HEK293T (cell line): ENCODE results near the gene SHISAL1.

Source experiments
- CTCF ChIA-PET: fragments of 350-600 bp; formaldehyde crosslinking; extraction: SDS; loops from one replicate; lab custom pipeline; 2021; ENCODE audit warnings: antibody characterized with exemption, inconsistent platforms; lab: Yijun Ruan, JAX
- POLR2A ChIA-PET: fragments of 350-600 bp; formaldehyde crosslinking; extraction: SDS; loops from one replicate; lab custom pipeline; 2020; ENCODE audit warnings: antibody characterized with exemption, inconsistent platforms; lab: Yijun Ruan, JAX
- DNase-seq: peaks from one replicate; pipeline ENCODE4 v3.0.0; 2012; ENCODE audit warnings: mixed read lengths; ENCODE audit errors: extremely low spot score
- ARNT ChIP-seq: fragments of 450-650 bp; IDR thresholded peaks from 2 replicates; pipeline ENCODE4 v1.6.1; 2017; ENCODE audit warnings: mild to moderate bottlenecking
- BHLHE40 ChIP-seq: fragments of 450-650 bp; IDR thresholded peaks from 2 replicates; pipeline ENCODE4 v1.6.1; 2016; ENCODE audit warnings: mild to moderate bottlenecking, moderate library complexity, borderline replicate concordance
- CTBP1 ChIP-seq: fragments of 450-650 bp; IDR thresholded peaks from 2 replicates; pipeline ENCODE4 v1.6.1; 2016; ENCODE audit warnings: borderline replicate concordance
- ELF4 ChIP-seq: fragments of 450-650 bp; IDR thresholded peaks from 2 replicates; pipeline ENCODE4 v1.6.1; 2017; ENCODE audit warnings: antibody characterized with exemption
- FOXA1 ChIP-seq: fragments of 450-650 bp; IDR thresholded peaks from 2 replicates; pipeline ENCODE4 v1.6.1; 2016; ENCODE audit warnings: mild to moderate bottlenecking
- FOXK2 ChIP-seq: fragments of 450-650 bp; IDR thresholded peaks from 2 replicates; pipeline ENCODE4 v1.6.1; 2016; ENCODE audit warnings: mild to moderate bottlenecking
- FOXM1 ChIP-seq: fragments of 450-650 bp; IDR thresholded peaks from 2 replicates; pipeline ENCODE4 v1.6.1; 2017; ENCODE audit warnings: mild to moderate bottlenecking, borderline replicate concordance
- HDGF ChIP-seq: fragments of 450-650 bp; IDR thresholded peaks from 2 replicates; pipeline ENCODE4 v1.6.1; 2017; ENCODE audit warnings: antibody characterized with exemption, borderline replicate concordance
- L3MBTL2 ChIP-seq: fragments of 450-650 bp; conservative IDR thresholded peaks from 2 replicates; pipeline ENCODE4 v1.6.1; 2016; ENCODE audit warnings: mild to moderate bottlenecking
- LEF1 ChIP-seq: fragments of 450-650 bp; IDR thresholded peaks from 2 replicates; pipeline ENCODE4 v1.6.1; 2017; ENCODE audit warnings: mild to moderate bottlenecking, borderline replicate concordance
- NFRKB ChIP-seq: fragments of 450-650 bp; IDR thresholded peaks from 2 replicates; pipeline ENCODE4 v1.6.1; 2016; ENCODE audit warnings: mild to moderate bottlenecking, moderate library complexity
- PKNOX1 ChIP-seq: fragments of 450-650 bp; IDR thresholded peaks from 2 replicates; pipeline ENCODE4 v1.6.1; 2016
- SP1 ChIP-seq: fragments of 450-650 bp; IDR thresholded peaks from 2 replicates; pipeline ENCODE4 v1.6.1; 2017
- SUZ12 ChIP-seq: fragments of 450-650 bp; IDR thresholded peaks from 2 replicates; pipeline ENCODE4 v1.6.1; 2016; ENCODE audit warnings: mild to moderate bottlenecking
- TARDBP ChIP-seq: fragments of 450-650 bp; IDR thresholded peaks from 2 replicates; pipeline ENCODE4 v1.6.1; 2016
- ZNF384 ChIP-seq: fragments of 450-650 bp; IDR thresholded peaks from 2 replicates; pipeline ENCODE4 v1.6.1; 2016

SHISAL1 gene

DNA sequence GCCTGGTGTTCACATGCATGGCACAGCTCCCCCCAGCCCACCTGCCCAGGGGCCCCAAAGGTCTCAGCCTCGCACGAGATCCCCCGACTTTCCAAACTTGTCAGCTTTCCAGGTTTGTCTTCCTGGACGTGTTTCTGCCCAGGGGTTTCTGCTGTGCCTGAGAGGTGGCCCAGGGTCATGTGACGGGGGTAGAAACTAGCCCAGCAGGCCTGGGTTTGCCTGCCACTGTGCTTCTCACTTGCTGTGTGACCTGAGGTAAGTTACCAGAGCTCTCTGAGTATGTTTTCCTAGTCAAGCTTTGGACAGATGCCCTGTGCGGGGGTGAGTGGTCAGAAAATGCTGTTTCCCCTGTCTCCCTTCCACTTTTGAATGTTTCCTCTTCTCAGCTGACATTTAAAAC lies 38.3 kb upstream of the SHISAL1 start:
- TF ChIP-seq ZNF384 (no peak), HDGF (no peak), PKNOX1 (no peak), SP1 (no peak), FOXM1 (no peak), CTBP1 (no peak), BHLHE40 (no peak), L3MBTL2 (no peak), ELF4 (no peak), FOXA1 (no peak), ARNT (no peak), LEF1 (no peak), NFRKB (no peak), TARDBP (no peak), FOXK2 (no peak), SUZ12 (no peak)
- DNase-seq, result no peak
- ChIA-PET CTCF (no interaction called here), POLR2A (no interaction called here)

DNA sequence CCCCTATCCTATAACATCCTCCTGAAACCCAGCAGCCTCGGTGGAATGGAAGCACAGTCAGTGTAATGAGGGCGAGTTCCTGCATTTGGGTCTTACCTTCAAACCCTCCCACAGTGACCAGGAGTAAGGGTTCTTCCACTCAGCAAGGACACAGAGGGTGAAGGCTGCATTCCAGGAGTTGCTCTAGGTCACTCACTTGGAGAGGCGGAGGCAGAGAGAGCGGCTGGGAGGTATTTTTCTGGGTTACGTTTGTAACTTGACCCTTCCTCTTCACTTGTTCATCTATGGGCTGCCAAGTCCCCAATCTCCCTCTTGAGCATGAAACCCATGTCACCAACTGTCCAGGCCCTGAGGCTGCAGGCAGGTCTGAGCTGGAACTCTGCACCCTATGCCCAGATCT lies 36.8 kb upstream of the SHISAL1 start:
- ChIA-PET CTCF (no interaction called here), POLR2A (no interaction called here)
- TF ChIP-seq BHLHE40 (no peak), L3MBTL2 (no peak), LEF1 (no peak), FOXA1 (no peak), SP1 (no peak), NFRKB (no peak), CTBP1 (no peak), TARDBP (no peak), HDGF (no peak), FOXK2 (no peak), ZNF384 (no peak), ELF4 (no peak), SUZ12 (no peak), ARNT (no peak), FOXM1 (no peak), PKNOX1 (no peak)
- no peak for DNase-seq

GRCh38 chr22:44348971-44349560 lies 36.3 kb upstream of the SHISAL1 start:
- CTCF ChIA-PET, result no interaction called here
- TF ChIP-seq NFRKB, result no peak
- DNase-seq, result no peak

DNA sequence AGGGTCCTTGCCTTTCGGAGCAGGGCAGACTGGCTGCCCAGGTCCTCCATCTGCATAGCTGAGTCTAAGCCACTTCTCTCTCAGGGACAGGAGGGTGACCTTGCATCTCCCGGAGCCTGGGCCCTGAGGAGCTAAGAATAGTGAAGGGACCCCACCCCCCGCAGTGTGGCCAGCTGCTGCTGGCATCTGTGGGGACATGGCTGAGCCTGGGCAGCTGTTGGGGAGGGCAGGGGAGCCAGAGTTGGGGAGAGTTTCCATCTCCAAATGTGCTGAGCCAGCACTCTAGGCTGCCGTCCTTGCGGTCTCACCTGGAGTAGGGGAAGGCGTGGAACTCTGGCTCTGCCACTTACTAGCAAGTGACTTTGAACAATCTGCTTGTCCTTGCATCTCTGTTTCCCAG lies 34.8 kb upstream of the SHISAL1 start:
- DNase-seq, result no peak
- ChIA-PET POLR2A (interaction anchor here (1.2 kb wide), 2 partner anchors 10 to 11 kb away, joined by 3 read pairs; no protein-coding TSS in a partner anchor), CTCF (no interaction called here)
- TF ChIP-seq TARDBP, result no peak
- TF ChIP-seq SP1, result no peak
- no peak for TF ChIP-seq BHLHE40
- TF ChIP-seq FOXA1, result no peak
- TF ChIP-seq FOXK2, result no peak
- no peak for TF ChIP-seq LEF1
- TF ChIP-seq L3MBTL2, result no peak
- TF ChIP-seq ELF4, result no peak
- no peak for TF ChIP-seq CTBP1
- no peak for TF ChIP-seq SUZ12
- no peak for TF ChIP-seq ARNT
- TF ChIP-seq NFRKB, result no peak
- no peak for TF ChIP-seq HDGF
- no peak for TF ChIP-seq PKNOX1
- no peak for TF ChIP-seq ZNF384
- no peak for TF ChIP-seq FOXM1

More at GRCh38 chr22:44348971-44349560, 36.3 kb upstream of the SHISAL1 start:
- POLR2A ChIA-PET, result interaction anchor here (1.2 to 1.5 kb wide), 2 partner anchors 9 to 18 kb away, joined by 3 to 4 read pairs; no protein-coding TSS in a partner anchor

GRCh38 chr22:44347080-44347479 lies 34.3 kb upstream of the SHISAL1 start:
- POLR2A ChIA-PET, result no interaction called here
- TF ChIP-seq SUZ12 (no peak), HDGF (no peak)
- CTCF ChIA-PET, result no interaction called here
- no peak for DNase-seq

DNA sequence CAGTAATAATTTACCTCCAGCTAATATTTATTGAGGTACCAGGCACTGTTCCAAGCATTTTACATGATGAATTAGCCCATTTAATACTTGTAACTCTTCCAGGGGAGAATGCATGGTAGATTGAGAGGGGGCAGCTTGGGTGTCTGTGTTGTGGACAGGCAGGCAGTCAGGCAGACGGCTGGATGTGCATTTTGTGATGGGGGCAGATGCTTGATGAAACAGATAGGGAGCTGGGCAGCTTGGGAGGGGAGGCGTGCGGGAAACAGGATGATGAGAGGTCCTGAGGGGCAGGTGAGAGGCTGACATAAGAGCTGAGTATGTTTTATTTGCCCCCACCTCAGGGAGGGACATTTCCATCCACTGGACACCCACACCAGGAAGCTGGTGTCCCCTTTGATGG lies 33.1 kb upstream of the SHISAL1 start:
- no peak for DNase-seq
- TF ChIP-seq ARNT (no peak), FOXA1 (no peak), SP1 (no peak), CTBP1 (no peak), PKNOX1 (no peak), LEF1 (no peak), FOXK2 (no peak), SUZ12 (no peak), NFRKB (no peak), ELF4 (no peak), L3MBTL2 (no peak), BHLHE40 (no peak), TARDBP (no peak), ZNF384 (no peak), HDGF (no peak), FOXM1 (no peak)
- ChIA-PET CTCF (no interaction called here), POLR2A (no interaction called here)
